Common myeloid progenitor, CD34-positive (primary cell): ENCODE measurements around the gene PGBD1. TPM values are rescaled to one million over a fixed set of nuclear protein-coding genes. Genes with fewer than 3 reads are reported as not detected.

Experiments used
- CTCF ChIA-PET: fragments of 350-600 bp; sonication (Branson Sonifier 250); formaldehyde crosslinking; loops from one replicate; lab custom pipeline; 2021; ENCODE audit warnings: antibody characterized with exemption; lab: Charles Lee
- POLR2A ChIA-PET: fragments of 350-600 bp; sonication (Branson Sonifier 250); formaldehyde crosslinking; loops from one replicate; lab custom pipeline; 2021; ENCODE audit warnings: antibody characterized with exemption; lab: Charles Lee
- DNase-seq, 3 donors: peaks; one replicate each; pipeline versions ENCODE4 v3.0.0 to v3.0.0-alpha.2; 2013
- H3K27ac ChIP-seq, 2 experiments: 1 replicate in 1 of 2; 2 replicates in 1 of 2; pipeline ENCODE4 v1.7.0; 2013; ENCODE audit warnings: inconsistent platforms in 2 of 2, low read length in 2 of 2, mild to moderate bottlenecking in 2 of 2, low read depth in 1 of 2, moderate library complexity in 1 of 2; ENCODE audit not compliant: severe bottlenecking in 2 of 2, insufficient read depth in 1 of 2, poor library complexity in 1 of 2
- H3K27me3 ChIP-seq, 5 experiments: replicated peaks in 2 of 5; 1 replicate in 3 of 5; 2 replicates in 2 of 5; pipeline versions ENCODE4 v1.6.1 to v1.7.0; 2013; ENCODE audit warnings: low read length in 4 of 5, mild to moderate bottlenecking in 2 of 5, moderate library complexity in 2 of 5, inconsistent platforms in 1 of 5; ENCODE audit not compliant: insufficient read depth in 5 of 5, control insufficient read depth in 4 of 5
- H3K36me3 ChIP-seq, 4 experiments: 1 replicate in 2 of 4; 2 replicates in 2 of 4; pipeline versions ENCODE4 v1.6.1 to v1.7.0; 2013; ENCODE audit warnings: low read length in 3 of 4, control low read depth in 1 of 4, mild to moderate bottlenecking in 1 of 4; ENCODE audit not compliant: control insufficient read depth in 4 of 4, insufficient read depth in 4 of 4
- H3K4me1 ChIP-seq, 4 experiments: 1 replicate in 3 of 4; 2 replicates in 1 of 4; pipeline versions ENCODE4 v1.6.1 to v1.7.1; 2013; ENCODE audit warnings: low read length in 3 of 4, mild to moderate bottlenecking in 3 of 4, control low read depth in 1 of 4, inconsistent platforms in 1 of 4, moderate library complexity in 1 of 4; ENCODE audit not compliant: control insufficient read depth in 4 of 4, insufficient read depth in 4 of 4; ENCODE audit errors: control extremely low read depth in 1 of 4
- H3K4me3 ChIP-seq, 7 experiments: 1 replicate in 4 of 7; 2 replicates in 3 of 7; pipeline versions ENCODE4 v1.5.1 to v1.7.0; 2013; ENCODE audit warnings: mild to moderate bottlenecking in 7 of 7, low read length in 6 of 7, moderate library complexity in 6 of 7, inconsistent platforms in 2 of 7, low read depth in 2 of 7, control low read depth in 1 of 7; ENCODE audit not compliant: insufficient read depth in 4 of 7, control insufficient read depth in 1 of 7; ENCODE audit errors: extremely low read depth in 1 of 7
- H3K9me3 ChIP-seq, 5 experiments: 1 replicate in 4 of 5; 2 replicates in 1 of 5; pipeline versions ENCODE4 v1.6.1 to v1.7.1; 2013; ENCODE audit warnings: low read length in 4 of 5, mild to moderate bottlenecking in 2 of 5, inconsistent platforms in 1 of 5, low read depth in 1 of 5, moderate library complexity in 1 of 5; ENCODE audit not compliant: control insufficient read depth in 4 of 5, insufficient read depth in 2 of 5; ENCODE audit errors: control extremely low read depth in 1 of 5
- WGBS: methylation state at CpG from one replicate; pipeline ENCODE4 v1.1.5; 2013; ENCODE audit not compliant: insufficient coverage; 5-methylcytosine and 5-hydroxymethylcytosine counted together
- polyA plus RNA-seq: library from polyadenylated mRNA; unstranded; fragments of 120-200 nt; gene quantifications from one replicate; pipeline ENCODE4 v1.2.1, GENCODE V29; 2013

The PGBD1 gene, protein sequence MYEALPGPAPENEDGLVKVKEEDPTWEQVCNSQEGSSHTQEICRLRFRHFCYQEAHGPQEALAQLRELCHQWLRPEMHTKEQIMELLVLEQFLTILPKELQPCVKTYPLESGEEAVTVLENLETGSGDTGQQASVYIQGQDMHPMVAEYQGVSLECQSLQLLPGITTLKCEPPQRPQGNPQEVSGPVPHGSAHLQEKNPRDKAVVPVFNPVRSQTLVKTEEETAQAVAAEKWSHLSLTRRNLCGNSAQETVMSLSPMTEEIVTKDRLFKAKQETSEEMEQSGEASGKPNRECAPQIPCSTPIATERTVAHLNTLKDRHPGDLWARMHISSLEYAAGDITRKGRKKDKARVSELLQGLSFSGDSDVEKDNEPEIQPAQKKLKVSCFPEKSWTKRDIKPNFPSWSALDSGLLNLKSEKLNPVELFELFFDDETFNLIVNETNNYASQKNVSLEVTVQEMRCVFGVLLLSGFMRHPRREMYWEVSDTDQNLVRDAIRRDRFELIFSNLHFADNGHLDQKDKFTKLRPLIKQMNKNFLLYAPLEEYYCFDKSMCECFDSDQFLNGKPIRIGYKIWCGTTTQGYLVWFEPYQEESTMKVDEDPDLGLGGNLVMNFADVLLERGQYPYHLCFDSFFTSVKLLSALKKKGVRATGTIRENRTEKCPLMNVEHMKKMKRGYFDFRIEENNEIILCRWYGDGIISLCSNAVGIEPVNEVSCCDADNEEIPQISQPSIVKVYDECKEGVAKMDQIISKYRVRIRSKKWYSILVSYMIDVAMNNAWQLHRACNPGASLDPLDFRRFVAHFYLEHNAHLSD
- 9.0 TPM for polyA plus RNA-seq

DNA sequence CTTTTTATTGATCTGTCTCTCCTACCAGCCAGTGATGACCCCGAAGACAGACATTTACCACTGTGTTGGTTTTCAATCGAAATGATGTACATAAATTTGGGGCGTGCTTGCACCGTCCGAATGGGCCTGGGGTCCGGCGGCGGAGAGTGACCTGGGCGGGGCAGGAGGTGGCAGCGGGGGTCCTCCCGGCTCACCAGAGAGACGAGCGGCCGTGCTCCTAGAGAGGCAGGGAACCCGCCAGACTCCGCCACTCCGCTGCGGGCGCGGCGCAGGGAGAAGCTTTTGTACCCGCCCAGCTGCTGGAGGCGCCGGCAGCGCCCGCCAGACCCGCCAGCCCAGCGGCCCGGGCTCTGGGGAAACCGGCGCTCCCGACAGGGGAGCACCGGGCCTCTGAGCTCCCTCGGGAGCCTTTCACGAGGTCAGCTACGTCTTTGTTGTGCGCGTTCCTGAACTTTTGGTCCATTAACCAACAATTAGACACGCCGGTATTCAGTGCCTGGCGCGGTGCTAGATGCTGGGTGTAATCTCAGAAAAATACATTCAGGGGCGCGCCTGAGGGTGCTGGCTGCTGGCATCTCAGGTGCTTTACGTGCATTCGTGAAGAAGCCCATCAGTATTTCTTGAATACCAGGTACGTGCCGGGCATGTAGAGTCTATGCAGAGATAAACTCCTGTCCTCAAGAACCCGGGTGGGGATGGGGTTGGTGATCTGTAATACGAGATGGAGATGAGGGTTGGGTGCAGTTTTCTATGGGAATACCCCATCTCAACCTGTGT is at the start of gene PGBD1:
Gene PGBD1 (plus strand): TSS at position 285 of the 777 bp plus-strand sequence. CDS start 2,242 bp downstream, outside the sequence.
- H3K4me3 ChIP-seq = peak within 1 kb of the TSS; percentile 58 to 88 (median 81)
- H3K4me1 ChIP-seq = peaks cover 0 to 15% (median 8%) of the 10 kb centered on the region in 4 experiments
- under 1% methylated on average over 50 of the region's 50 CpGs for WGBS
- peaks cover 0 to 4% (median 0%) of the 10 kb centered on the region in 5 experiments for H3K9me3 ChIP-seq
- CTCF ChIA-PET = interaction anchor here (1.3 to 2.6 kb wide), 4 partner anchors 14 to 74 kb away, joined by 3 to 12 read pairs (median 6); partner anchors contain the start of genes ZKSCAN3 and ZSCAN26
- H3K36me3 ChIP-seq = peaks cover 8 to 38% (median 26%) of the 10 kb centered on the region in 4 experiments
- peak within 1 kb of the TSS; percentile 42 to 72 for H3K27ac ChIP-seq
- DNase-seq = peak; percentile 70 to 77 (median 74)
- H3K27me3 ChIP-seq = no peaks in the 10 kb centered on the region
- POLR2A ChIA-PET = interaction anchor here (1.0 to 1.3 kb wide), 2 partner anchors 29 to 54 kb away, joined by 3 to 10 read pairs; partner anchors contain the start of genes ZKSCAN4 and ZSCAN31

GRCh38 chr6:28232785-28233184 is 48.6 kb upstream of the PGBD1 start:
- H3K36me3 ChIP-seq = peaks cover 9 to 66% (median 55%) of the 10 kb centered on the region in 4 experiments
- H3K4me3 ChIP-seq = no peak overlapping the region
- no peak for DNase-seq
- ChIA-PET POLR2A (no interaction called here), CTCF (interaction anchor here (1.1 kb wide), 1 partner anchor 14 kb away, joined by 4 read pairs; no protein-coding TSS in a partner anchor)
- WGBS = 96% methylated on average over 9 of the region's 11 CpGs
- peaks cover 0 to 12% (median 6%) of the 10 kb centered on the region in 4 experiments for H3K4me1 ChIP-seq
- H3K9me3 ChIP-seq = peaks cover 0 to 11% (median 0%) of the 10 kb centered on the region in 5 experiments
- no peaks in the 10 kb centered on the region for H3K27me3 ChIP-seq
- H3K27ac ChIP-seq = no peak overlapping the region

DNA sequence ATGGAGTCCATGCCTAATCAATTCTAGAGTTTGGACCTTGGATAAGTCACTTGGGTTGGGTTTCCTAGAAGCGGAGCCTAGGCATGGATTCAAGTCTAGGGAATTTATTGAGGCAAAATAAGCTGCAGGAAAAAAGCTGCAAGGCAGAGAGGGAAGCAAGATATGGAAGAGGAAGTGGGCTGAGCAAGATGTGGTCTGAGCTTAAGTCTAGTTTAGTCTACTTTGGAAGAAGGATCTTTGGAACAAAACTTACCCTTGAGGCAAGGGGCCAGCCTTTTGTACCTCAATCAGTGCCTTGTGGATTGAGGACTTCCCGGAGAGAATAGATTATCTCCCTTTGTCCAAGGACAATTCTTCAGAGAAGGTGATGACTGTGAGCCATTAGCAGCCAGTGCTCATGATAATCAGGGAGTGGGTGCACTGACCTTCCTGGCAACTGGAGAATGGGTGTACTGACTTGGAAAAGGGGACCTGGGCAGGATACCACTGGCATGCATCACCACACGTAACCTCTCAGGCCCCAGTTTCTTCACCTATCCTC is 45.4 kb upstream of the PGBD1 start:
- ChIA-PET CTCF (no interaction called here), POLR2A (no interaction called here)
- Histone ChIP-seq H3K27me3 (no peaks in the 10 kb centered on the region), H3K4me3 (no peak overlapping the region), H3K27ac (no peak overlapping the region), H3K4me1 (peaks cover 0 to 8% (median 2%) of the 10 kb centered on the region in 4 experiments), H3K9me3 (peaks cover 0 to 11% (median 0%) of the 10 kb centered on the region in 5 experiments), H3K36me3 (peaks cover 9 to 42% (median 34%) of the 10 kb centered on the region in 4 experiments)
- 100% methylated on average over 2 of the region's 3 CpGs for WGBS
- DNase-seq = no peak

DNA sequence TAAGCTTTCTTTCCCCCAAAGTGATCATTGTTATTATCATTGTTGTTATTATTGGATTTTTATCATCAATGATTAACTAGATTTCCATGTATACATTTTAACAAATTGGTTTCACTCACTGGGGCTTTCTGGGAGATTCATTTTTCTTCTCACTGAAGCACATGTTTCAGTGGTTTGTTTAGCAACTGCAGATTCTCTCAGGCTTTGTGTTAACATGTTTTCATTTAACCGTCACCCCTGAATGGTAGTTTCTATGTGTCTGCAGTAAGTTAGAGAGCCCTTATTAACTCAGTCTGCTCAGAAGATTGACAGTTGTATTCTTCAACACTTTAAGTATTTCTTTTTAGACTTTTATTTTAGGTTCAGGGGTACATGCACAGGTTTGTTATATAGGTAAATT is 41.7 kb upstream of the PGBD1 start:
- Histone ChIP-seq H3K27me3 (no peaks in the 10 kb centered on the region), H3K4me1 (peaks cover 0 to 8% (median 2%) of the 10 kb centered on the region in 4 experiments)
- CTCF ChIA-PET = no interaction called here

GRCh38 chr6:28240471-28240870 is 40.9 kb upstream of the PGBD1 start:
- Histone ChIP-seq H3K4me1 (peaks cover 0 to 8% (median 2%) of the 10 kb centered on the region in 4 experiments), H3K27ac (no peak overlapping the region), H3K27me3 (no peaks in the 10 kb centered on the region), H3K9me3 (no peaks in the 10 kb centered on the region), H3K4me3 (no peak overlapping the region), H3K36me3 (peaks cover 2 to 22% (median 18%) of the 10 kb centered on the region in 4 experiments)
- CTCF ChIA-PET = no interaction called here
- no peak for DNase-seq
- no CpG with 5 or more reads among the region's 1 CpG for whole genome bisulfite sequencing
- POLR2A ChIA-PET = no interaction called here

More for the DNA sequence above, 41.7 kb upstream of the PGBD1 start:
- POLR2A ChIA-PET = no interaction called here
- Histone ChIP-seq H3K9me3 (no peaks in the 10 kb centered on the region), H3K4me3 (no peak overlapping the region), H3K27ac (no peak overlapping the region), H3K36me3 (peaks cover 2 to 15% (median 13%) of the 10 kb centered on the region in 4 experiments)
- WGBS = 100% methylated on average over 1 of the region's 1 CpG
- DNase-seq = no peak

DNA sequence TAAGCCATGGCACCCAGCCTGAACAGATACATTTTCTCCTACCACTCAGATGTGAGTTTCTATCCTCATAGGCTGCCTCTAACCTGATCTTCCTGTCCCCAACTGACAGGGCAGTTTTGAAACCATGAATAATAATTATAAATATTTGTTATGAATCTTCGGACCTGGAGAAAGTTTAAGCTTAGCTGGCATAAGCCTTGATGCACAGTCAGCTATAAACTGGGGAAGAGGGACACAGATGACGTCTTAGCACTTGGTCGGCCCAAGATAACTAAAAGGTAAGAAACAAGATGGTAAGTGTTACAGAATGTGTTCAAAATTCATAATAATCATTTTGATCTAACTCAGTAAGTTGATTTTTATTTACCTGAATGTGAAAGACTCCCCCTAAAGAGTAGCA is 37.4 kb upstream of the PGBD1 start:
- H3K27ac ChIP-seq = no peak overlapping the region
- H3K4me3 ChIP-seq = no peak overlapping the region
- no peaks in the 10 kb centered on the region for H3K4me1 ChIP-seq
- DNase-seq = no peak
- H3K9me3 ChIP-seq = no peaks in the 10 kb centered on the region
- H3K27me3 ChIP-seq = no peaks in the 10 kb centered on the region
- H3K36me3 ChIP-seq = peaks cover 13 to 49% (median 44%) of the 10 kb centered on the region in 4 experiments
- ChIA-PET CTCF (no interaction called here), POLR2A (no interaction called here)
- WGBS = 80% methylated on average over 1 of the region's 3 CpGs
